ENCODE measurements around the gene ZNF451.
"Not testable (repeated sequence)": the region's sequence is repeated elsewhere in the genome, so short reads cannot be mapped to it uniquely, and the experiment has no call there.

The ZNF451 gene

GRCh38 chr6:57089687-57090457 is at the start of gene ZNF451:
TSS of gene ZNF451 (plus strand) at chr6:57090188. CDS start at chr6:57090254, 66 bp downstream.
- Histone ChIP-seq H3K27me3 (ENCODE audit: control insufficient read depth, insufficient read depth, low read length) (no peaks in the 10 kb centered on the region), H3K4me1 (ENCODE audit: control insufficient read depth, insufficient read depth, low read length) (peaks cover 3% of the 10 kb centered on the region), H3K36me3 (ENCODE audit: control insufficient read depth, insufficient read depth, low read length) (no peaks in the 10 kb centered on the region), H3K4me3 (ENCODE audit: low read length) (peak within 1 kb of the TSS; percentile 70), H3K27ac (ENCODE audit: low read depth, low read length) (peak within 1 kb of the TSS; percentile 83), H3K9ac (ENCODE audit: low read length) (no peak within 1 kb of the TSS)

GRCh38 chr6:57044061-57044460 is 45.9 kb upstream of the ZNF451 start:
- not testable (repeated sequence) for H3K27ac ChIP-seq (ENCODE audit: low read depth, low read length); H3K4me1 ChIP-seq (ENCODE audit: control insufficient read depth, insufficient read depth, low read length); H3K9ac ChIP-seq (ENCODE audit: low read length); H3K4me3 ChIP-seq (ENCODE audit: low read length); H3K27me3 ChIP-seq (ENCODE audit: control insufficient read depth, insufficient read depth, low read length); H3K36me3 ChIP-seq (ENCODE audit: control insufficient read depth, insufficient read depth, low read length)

GRCh38 chr6:57044568-57044967 is 45.4 kb upstream of the ZNF451 start:
- Histone ChIP-seq H3K27me3 (ENCODE audit: control insufficient read depth, insufficient read depth, low read length) (no peaks in the 10 kb centered on the region), H3K36me3 (ENCODE audit: control insufficient read depth, insufficient read depth, low read length) (no peaks in the 10 kb centered on the region), H3K4me1 (ENCODE audit: control insufficient read depth, insufficient read depth, low read length) (peaks cover 8% of the 10 kb centered on the region), H3K9ac (ENCODE audit: low read length) (no peak overlapping the region), H3K4me3 (ENCODE audit: low read length) (no peak overlapping the region), H3K27ac (ENCODE audit: low read depth, low read length) (no peak overlapping the region)

GRCh38 chr6:57046332-57047256 is 43.4 kb upstream of the ZNF451 start, which contains the start of gene KIAA1586:
TSS of gene KIAA1586 (plus strand) at chr6:57046693. CDS start at chr6:57046756, 63 bp downstream.
- H3K27ac ChIP-seq (ENCODE audit: low read depth, low read length) = peak within 1 kb of the TSS; percentile 66
- H3K4me3 ChIP-seq (ENCODE audit: low read length) = peak within 1 kb of the TSS; percentile 70
- H3K4me1 ChIP-seq (ENCODE audit: control insufficient read depth, insufficient read depth, low read length); H3K36me3 ChIP-seq (ENCODE audit: control insufficient read depth, insufficient read depth, low read length); H3K27me3 ChIP-seq (ENCODE audit: control insufficient read depth, insufficient read depth, low read length); H3K9ac ChIP-seq (ENCODE audit: low read length): not testable (repeated sequence)

- H3K27me3 ChIP-seq (ENCODE audit: control insufficient read depth, insufficient read depth, low read length); H3K36me3 ChIP-seq (ENCODE audit: control insufficient read depth, insufficient read depth, low read length); H3K27ac ChIP-seq (ENCODE audit: low read depth, low read length); H3K4me3 ChIP-seq (ENCODE audit: low read length); H3K9ac ChIP-seq (ENCODE audit: low read length); H3K4me1 ChIP-seq (ENCODE audit: control insufficient read depth, insufficient read depth, low read length): not testable (repeated sequence)
Measured at GRCh38 chr6:57047257-57047585, 42.8 kb upstream of the ZNF451 start.

- not testable (repeated sequence) for H3K9ac ChIP-seq (ENCODE audit: low read length); H3K36me3 ChIP-seq (ENCODE audit: control insufficient read depth, insufficient read depth, low read length); H3K27me3 ChIP-seq (ENCODE audit: control insufficient read depth, insufficient read depth, low read length); H3K4me1 ChIP-seq (ENCODE audit: control insufficient read depth, insufficient read depth, low read length); H3K27ac ChIP-seq (ENCODE audit: low read depth, low read length)
- peak overlapping the region; percentile 8 for H3K4me3 ChIP-seq (ENCODE audit: low read length)
Measured at GRCh38 chr6:57047859-57048258, 42.1 kb upstream of the ZNF451 start.

- H3K4me3 ChIP-seq (ENCODE audit: low read length) = no peak overlapping the region
- peaks cover 8% of the 10 kb centered on the region for H3K4me1 ChIP-seq (ENCODE audit: control insufficient read depth, insufficient read depth, low read length)
- H3K27me3 ChIP-seq (ENCODE audit: control insufficient read depth, insufficient read depth, low read length) = no peaks in the 10 kb centered on the region
- no peak overlapping the region for H3K27ac ChIP-seq (ENCODE audit: low read depth, low read length)
- no peak overlapping the region for H3K9ac ChIP-seq (ENCODE audit: low read length)
- no peaks in the 10 kb centered on the region for H3K36me3 ChIP-seq (ENCODE audit: control insufficient read depth, insufficient read depth, low read length)
Measured at GRCh38 chr6:57048577-57048976, 41.4 kb upstream of the ZNF451 start.

- Histone ChIP-seq H3K36me3 (ENCODE audit: control insufficient read depth, insufficient read depth, low read length) (peaks cover 2% of the 10 kb centered on the region), H3K4me3 (ENCODE audit: low read length) (no peak overlapping the region), H3K27ac (ENCODE audit: low read depth, low read length) (no peak overlapping the region), H3K9ac (ENCODE audit: low read length) (no peak overlapping the region), H3K27me3 (ENCODE audit: control insufficient read depth, insufficient read depth, low read length) (no peaks in the 10 kb centered on the region), H3K4me1 (ENCODE audit: control insufficient read depth, insufficient read depth, low read length) (no peaks in the 10 kb centered on the region)
Measured at GRCh38 chr6:57063847-57064246, 26.1 kb upstream of the ZNF451 start.

GRCh38 chr6:57064809-57065208 is 25.2 kb upstream of the ZNF451 start:
- Histone ChIP-seq H3K4me3 (ENCODE audit: low read length) (no peak overlapping the region), H3K27me3 (ENCODE audit: control insufficient read depth, insufficient read depth, low read length) (no peaks in the 10 kb centered on the region), H3K36me3 (ENCODE audit: control insufficient read depth, insufficient read depth, low read length) (peaks cover 2% of the 10 kb centered on the region), H3K9ac (ENCODE audit: low read length) (no peak overlapping the region), H3K27ac (ENCODE audit: low read depth, low read length) (no peak overlapping the region), H3K4me1 (ENCODE audit: control insufficient read depth, insufficient read depth, low read length) (no peaks in the 10 kb centered on the region)

- Histone ChIP-seq H3K4me3 (ENCODE audit: low read length) (no peak overlapping the region), H3K36me3 (ENCODE audit: control insufficient read depth, insufficient read depth, low read length) (no peaks in the 10 kb centered on the region)
Measured at GRCh38 chr6:57068061-57068460, 21.9 kb upstream of the ZNF451 start.

GRCh38 chr6:57069228-57069627 is 20.8 kb upstream of the ZNF451 start:
- Histone ChIP-seq H3K4me1 (ENCODE audit: control insufficient read depth, insufficient read depth, low read length) (no peaks in the 10 kb centered on the region), H3K9ac (ENCODE audit: low read length) (no peak overlapping the region), H3K27ac (ENCODE audit: low read depth, low read length) (no peak overlapping the region)

More at GRCh38 chr6:57068061-57068460, 21.9 kb upstream of the ZNF451 start:
- Histone ChIP-seq H3K27ac (ENCODE audit: low read depth, low read length) (no peak overlapping the region), H3K27me3 (ENCODE audit: control insufficient read depth, insufficient read depth, low read length) (no peaks in the 10 kb centered on the region), H3K9ac (ENCODE audit: low read length) (no peak overlapping the region), H3K4me1 (ENCODE audit: control insufficient read depth, insufficient read depth, low read length) (no peaks in the 10 kb centered on the region)

GRCh38 chr6:57069920-57070331 is 20.1 kb upstream of the ZNF451 start:
- Histone ChIP-seq H3K4me3 (ENCODE audit: low read length) (no peak overlapping the region), H3K27me3 (ENCODE audit: control insufficient read depth, insufficient read depth, low read length) (no peaks in the 10 kb centered on the region), H3K27ac (ENCODE audit: low read depth, low read length) (no peak overlapping the region), H3K36me3 (ENCODE audit: control insufficient read depth, insufficient read depth, low read length) (no peaks in the 10 kb centered on the region), H3K4me1 (ENCODE audit: control insufficient read depth, insufficient read depth, low read length) (no peaks in the 10 kb centered on the region), H3K9ac (ENCODE audit: low read length) (no peak overlapping the region)

More at GRCh38 chr6:57069228-57069627, 20.8 kb upstream of the ZNF451 start:
- H3K36me3 ChIP-seq (ENCODE audit: control insufficient read depth, insufficient read depth, low read length) = no peaks in the 10 kb centered on the region
- no peaks in the 10 kb centered on the region for H3K27me3 ChIP-seq (ENCODE audit: control insufficient read depth, insufficient read depth, low read length)
- H3K4me3 ChIP-seq (ENCODE audit: low read length) = no peak overlapping the region
